Testis (tissue), 3 donors: ENCODE data around the gene RAB3B. TPM values are rescaled to one million over a fixed set of nuclear protein-coding genes. Genes with fewer than 3 reads are reported as not detected.

Source experiments
- DNase-seq: peaks from one replicate; pipeline ENCODE4 v3.0.0-alpha.2; 2019
- H3K27ac ChIP-seq, 2 donors: fragments of 200-600 bp; sonication (generic); one replicate each; pipeline ENCODE4 v1.5.1; 2019
- H3K27me3 ChIP-seq: fragments of 200-600 bp; sonication (generic); one replicate; pipeline ENCODE4 v1.5.1; 2019
- H3K36me3 ChIP-seq: fragments of 200-600 bp; sonication (generic); one replicate; pipeline ENCODE4 v1.5.1; 2017; ENCODE audit warnings: low read depth; ENCODE audit errors: missing control alignments
- H3K4me1 ChIP-seq: fragments of 200-600 bp; sonication (generic); one replicate; pipeline ENCODE4 v1.5.1; 2019
- H3K4me3 ChIP-seq, 2 donors: fragments of 200-600 bp; sonication (generic); one replicate each; pipeline ENCODE4 v1.5.1; 2017 to 2019
- H3K9me3 ChIP-seq: fragments of 200-600 bp; sonication (generic); one replicate; pipeline ENCODE4 v1.5.1; 2017
- POLR2A ChIP-seq: fragments of 450-650 bp; IDR thresholded peaks from one replicate; pipeline ENCODE4 v1.6.1; 2017; ENCODE audit warnings: antibody characterized with exemption, mild to moderate bottlenecking, moderate library complexity
- WGBS, 2 donors: methylation state at CpG; one replicate each; pipeline ENCODE4 v1.1.5; 2018; 5-methylcytosine and 5-hydroxymethylcytosine counted together
- intact Hi-C: fragments of 100-400 bp; cut with DNase I; formaldehyde crosslinking; loops from one replicate; pipeline ENCODE4 v1.15.1; 2023; ENCODE audit warnings: low total_unique reads
- polyA plus RNA-seq: library from polyadenylated mRNA; stranded (reverse); fragments of 350-450 nt; fragmentation: Illumina TruSeq; extraction: RNeasy Lipid Tissue Mini Kit (QIAGEN cat#74804); gene quantifications from one replicate; pipeline ENCODE4 v1.2.3, GENCODE V29; 2014; ENCODE audit warnings: low read depth, low replicate concordance; ENCODE audit not compliant: insufficient read depth
- total RNA-seq, 2 donors: library from RNA; depleted of rRNA; stranded (reverse); fragments of >200 nt; gene quantifications; one replicate each; pipeline ENCODE4 v1.2.3, GENCODE V29; 2016
- TF ChIP-seq, protein P1 (sequence below), 3 experiments: fragments of 450-650 bp in 2 of 3; fragments of 200-600 bp in 1 of 3; sonication (generic) in 1 of 3; IDR thresholded peaks; one replicate each; pipeline ENCODE4 v1.5.1; 2016 to 2019; ENCODE audit warnings: antibody characterized with exemption in 3 of 3, mild to moderate bottlenecking in 2 of 3, moderate library complexity in 1 of 3

The RAB3B gene
- total and polyA plus RNA-seq, 3 donors from 2014 or later = 0.50 to 1.4 (median 1.4) TPM

DNA sequence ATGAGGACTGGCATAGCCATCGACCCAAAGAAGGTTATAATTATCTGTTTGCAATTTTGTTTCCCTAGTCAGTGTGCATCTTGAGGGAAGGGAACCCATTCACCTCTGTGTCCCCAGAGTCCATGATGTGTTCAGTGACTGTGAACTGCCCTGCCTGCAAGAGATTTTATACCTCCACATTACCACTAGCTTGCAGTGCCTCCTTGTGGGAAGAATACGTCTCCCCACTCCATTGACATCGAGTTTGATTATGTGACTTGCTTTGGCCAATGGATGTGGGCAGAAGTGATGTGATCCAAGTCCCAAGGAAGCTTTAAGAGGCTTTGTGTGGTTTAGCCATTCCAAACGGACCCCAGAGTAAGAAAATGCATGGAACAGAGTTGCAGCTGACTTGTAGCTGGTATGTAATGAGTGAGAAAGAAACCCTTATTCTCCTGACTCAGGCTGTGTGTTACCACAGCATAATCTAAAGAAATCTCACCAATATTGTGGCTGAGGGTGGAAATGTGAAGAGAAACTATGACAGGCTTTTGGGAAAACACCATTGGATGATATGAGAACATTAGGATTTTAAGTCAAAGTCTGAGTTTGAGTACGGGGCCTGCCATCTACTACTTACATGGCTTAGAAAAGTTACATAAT lies 64.2 kb downstream of the RAB3B start:
- intact Hi-C loops = no loop called here
- Histone ChIP-seq H3K27ac (no peak overlapping the region), H3K27me3 (no peaks in the 10 kb centered on the region), H3K9me3 (no peaks in the 10 kb centered on the region), H3K4me3 (no peak overlapping the region), H3K4me1 (no peaks in the 10 kb centered on the region), H3K36me3 (no peaks in the 10 kb centered on the region)
- peak; percentile 14 for DNase-seq
- TF ChIP-seq, protein P1, sequence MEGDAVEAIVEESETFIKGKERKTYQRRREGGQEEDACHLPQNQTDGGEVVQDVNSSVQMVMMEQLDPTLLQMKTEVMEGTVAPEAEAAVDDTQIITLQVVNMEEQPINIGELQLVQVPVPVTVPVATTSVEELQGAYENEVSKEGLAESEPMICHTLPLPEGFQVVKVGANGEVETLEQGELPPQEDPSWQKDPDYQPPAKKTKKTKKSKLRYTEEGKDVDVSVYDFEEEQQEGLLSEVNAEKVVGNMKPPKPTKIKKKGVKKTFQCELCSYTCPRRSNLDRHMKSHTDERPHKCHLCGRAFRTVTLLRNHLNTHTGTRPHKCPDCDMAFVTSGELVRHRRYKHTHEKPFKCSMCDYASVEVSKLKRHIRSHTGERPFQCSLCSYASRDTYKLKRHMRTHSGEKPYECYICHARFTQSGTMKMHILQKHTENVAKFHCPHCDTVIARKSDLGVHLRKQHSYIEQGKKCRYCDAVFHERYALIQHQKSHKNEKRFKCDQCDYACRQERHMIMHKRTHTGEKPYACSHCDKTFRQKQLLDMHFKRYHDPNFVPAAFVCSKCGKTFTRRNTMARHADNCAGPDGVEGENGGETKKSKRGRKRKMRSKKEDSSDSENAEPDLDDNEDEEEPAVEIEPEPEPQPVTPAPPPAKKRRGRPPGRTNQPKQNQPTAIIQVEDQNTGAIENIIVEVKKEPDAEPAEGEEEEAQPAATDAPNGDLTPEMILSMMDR (IDR thresholded peaks at IDR 0.05) = peak in 1 of 3 experiments; percentile 24
- no peak for TF ChIP-seq POLR2A
- WGBS, 2 donors = 80 to 85% methylated on average over 5 of the region's 5 CpGs

DNA sequence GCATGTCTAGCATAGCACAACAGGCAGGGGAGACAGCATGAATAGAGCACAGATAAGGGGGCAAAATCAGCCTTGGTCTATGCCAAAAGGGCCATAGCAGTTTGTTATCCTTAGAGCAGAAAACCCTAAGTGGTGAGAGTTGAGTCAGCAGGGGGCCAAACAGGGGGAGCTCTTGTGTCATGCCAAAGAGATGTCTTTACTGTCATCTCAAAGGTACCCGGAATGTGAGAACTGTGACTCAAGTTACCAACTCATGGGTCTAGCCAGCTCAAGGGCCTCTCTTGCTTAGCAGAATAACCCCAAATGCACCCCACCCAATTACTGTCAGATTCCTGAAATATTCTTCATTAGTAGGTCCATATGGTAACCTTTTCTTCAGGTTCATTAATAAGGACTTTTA lies 66.0 kb downstream of the RAB3B start:
- intact Hi-C loops = no loop called here
- TF ChIP-seq, protein P1 (IDR thresholded peaks at IDR 0.05) = no peak
- TF ChIP-seq POLR2A = no peak
- H3K27me3 ChIP-seq = no peaks in the 10 kb centered on the region

DNA sequence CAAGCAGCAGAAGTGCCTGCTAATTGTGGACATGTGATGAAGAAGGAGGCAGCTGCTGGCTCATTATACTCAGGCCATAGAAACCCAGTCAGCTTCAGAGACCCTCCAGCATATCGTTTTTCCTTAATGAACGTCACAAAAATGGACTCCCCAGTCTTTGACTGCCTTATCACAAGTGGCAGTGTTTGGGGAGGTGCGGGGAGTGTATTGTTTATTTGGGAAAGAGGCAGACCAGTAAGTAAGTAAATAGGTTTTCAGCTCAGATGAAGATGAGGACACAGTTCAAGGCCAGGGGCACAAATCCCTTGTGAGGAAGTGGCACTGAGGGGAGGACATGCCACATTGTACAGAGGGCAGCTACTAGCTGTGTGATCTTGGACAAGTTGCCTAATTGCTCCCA lies 68.5 kb downstream of the RAB3B start:
- no peaks in the 10 kb centered on the region for H3K36me3 ChIP-seq
- 44 to 56% methylated on average over 3 of the region's 3 CpGs for WGBS, 2 donors
- no peak overlapping the region for H3K27ac ChIP-seq
- H3K4me1 ChIP-seq = no peaks in the 10 kb centered on the region
- no peak overlapping the region for H3K4me3 ChIP-seq
- TF ChIP-seq, protein P1 (IDR thresholded peaks at IDR 0.05) = no peak
- TF ChIP-seq POLR2A = no peak
- intact Hi-C loops = no loop called here
- no peaks in the 10 kb centered on the region for H3K27me3 ChIP-seq
- H3K9me3 ChIP-seq = no peaks in the 10 kb centered on the region
- DNase-seq = no peak

More for the DNA sequence above, 66.0 kb downstream of the RAB3B start:
- Histone ChIP-seq H3K4me3 (no peak overlapping the region), H3K9me3 (no peaks in the 10 kb centered on the region), H3K36me3 (no peaks in the 10 kb centered on the region), H3K27ac (no peak overlapping the region), H3K4me1 (no peaks in the 10 kb centered on the region)
- WGBS, 2 donors = 85 to 100% methylated on average over 1 of the region's 1 CpG
- no peak for DNase-seq

DNA sequence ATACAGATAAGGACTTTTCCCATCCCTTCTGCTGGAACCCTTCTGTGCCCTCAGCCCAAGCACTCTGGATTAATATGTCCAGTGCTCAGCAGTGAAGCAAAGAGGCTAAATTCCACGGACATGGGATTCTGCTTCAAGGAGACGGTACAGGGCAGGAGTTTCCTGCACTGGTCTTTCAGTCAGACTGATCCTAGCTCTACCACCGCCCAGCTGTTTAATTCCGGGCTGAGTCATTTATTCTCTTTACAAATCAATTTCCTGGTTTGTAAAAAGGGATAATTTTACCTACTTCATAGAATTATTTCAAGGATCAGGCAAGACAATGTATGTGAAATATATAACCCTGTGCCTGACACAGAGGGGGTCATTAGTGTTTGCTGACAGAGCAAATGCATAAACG lies 70.4 kb downstream of the RAB3B start:
- Histone ChIP-seq H3K27ac (no peak overlapping the region), H3K4me3 (no peak overlapping the region), H3K36me3 (no peaks in the 10 kb centered on the region), H3K9me3 (no peaks in the 10 kb centered on the region), H3K4me1 (no peaks in the 10 kb centered on the region), H3K27me3 (no peaks in the 10 kb centered on the region)
- 78 to 85% methylated on average over 5 of the region's 5 CpGs for WGBS, 2 donors
- intact Hi-C loops = no loop called here
- no peak for TF ChIP-seq POLR2A
- TF ChIP-seq, protein P1 (IDR thresholded peaks at IDR 0.05) = no peak
- no peak for DNase-seq

DNA sequence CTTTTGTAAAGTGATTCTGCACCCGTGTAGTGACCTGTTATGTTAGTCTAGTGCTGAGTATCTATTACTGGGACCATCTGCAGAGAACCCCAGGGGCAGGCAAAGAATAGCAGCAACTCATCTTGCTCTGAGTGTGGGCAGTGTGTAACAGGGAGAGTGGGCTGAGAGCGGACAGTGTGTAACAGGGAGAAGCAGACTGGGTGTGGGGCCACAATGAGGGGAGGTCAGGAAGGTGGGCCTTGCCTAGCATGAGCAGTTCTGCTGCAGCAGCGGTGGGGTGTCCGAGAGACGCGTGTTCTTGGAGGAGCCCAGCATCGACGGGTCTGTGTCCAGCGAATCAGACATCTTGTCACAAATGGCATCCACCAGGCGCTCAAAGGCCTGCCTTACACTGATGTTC lies 70.8 kb downstream of the RAB3B start:
- Histone ChIP-seq H3K4me3 (no peak overlapping the region), H3K4me1 (no peaks in the 10 kb centered on the region), H3K27me3 (no peaks in the 10 kb centered on the region), H3K9me3 (no peaks in the 10 kb centered on the region), H3K27ac (no peak overlapping the region), H3K36me3 (no peaks in the 10 kb centered on the region)
- TF ChIP-seq, protein P1 (IDR thresholded peaks at IDR 0.05) = no peak
- TF ChIP-seq POLR2A = no peak
- DNase-seq = no peak
- intact Hi-C loops = no loop called here
- 87 to 93% methylated on average over 10 of the region's 10 CpGs for WGBS, 2 donors
